HUES48 (cell line): Measurements from ENCODE around the gene POLD2.
"Not testable (repeated sequence)": the region's sequence is repeated elsewhere in the genome, so short reads cannot be mapped to it uniquely, and the experiment has no call there.

ENCODE experiments used
- H3K27ac ChIP-seq: one replicate; pipeline ENCODE4 v1.7.0; 2013; ENCODE audit warnings: low read depth, low read length, inconsistent platforms
- H3K27me3 ChIP-seq: 2 replicates; pipeline ENCODE4 v1.6.1; 2013; ENCODE audit warnings: mild to moderate bottlenecking, low read length; ENCODE audit not compliant: control insufficient read depth, insufficient read depth
- H3K36me3 ChIP-seq: 2 replicates; pipeline ENCODE4 v1.6.1; 2013; ENCODE audit warnings: low read length; ENCODE audit not compliant: control insufficient read depth, insufficient read depth
- H3K4me1 ChIP-seq: 2 replicates; pipeline ENCODE4 v1.6.1; 2013; ENCODE audit warnings: mild to moderate bottlenecking, low read length; ENCODE audit not compliant: control insufficient read depth, insufficient read depth
- H3K4me3 ChIP-seq: 2 replicates; pipeline ENCODE4 v1.5.1; 2013; ENCODE audit warnings: mild to moderate bottlenecking, low read depth, low read length
- H3K9ac ChIP-seq: 2 replicates; pipeline ENCODE4 v1.6.1; 2013; ENCODE audit warnings: mild to moderate bottlenecking, low read depth, low read length, moderate library complexity
- H3K9me3 ChIP-seq: 2 replicates; pipeline ENCODE4 v1.6.1; 2013; ENCODE audit warnings: low read length; ENCODE audit not compliant: control insufficient read depth, insufficient read depth

Gene POLD2

DNA sequence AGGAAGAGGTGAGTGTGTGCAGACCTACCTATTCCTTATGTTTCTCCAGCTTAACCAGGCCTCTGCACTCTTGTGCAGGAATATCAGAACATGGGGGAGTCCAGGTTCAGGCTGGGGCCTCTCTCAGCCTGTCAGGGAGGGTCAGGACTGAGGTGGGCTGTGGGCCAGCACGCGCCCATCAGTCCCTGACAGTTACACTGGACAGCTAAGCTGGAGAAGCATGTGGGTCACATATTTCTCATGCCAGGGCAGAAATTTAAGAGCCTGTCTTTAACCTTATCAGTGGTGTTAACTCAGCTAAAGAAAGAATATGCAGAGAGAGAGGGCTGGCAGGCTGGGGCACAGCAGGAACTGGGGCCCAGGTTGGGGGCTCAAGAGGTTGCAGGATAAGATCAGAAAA lies 8.7 kb upstream of the POLD2 start:
- H3K36me3 ChIP-seq, result no peaks in the 10 kb centered on the region
- no peak overlapping the region for H3K27ac ChIP-seq
- 0 out of 2 replicates have a peak, but pooled peaks cover 3% of the 10 kb centered on the region for H3K27me3 ChIP-seq
- peaks cover 6% of the 10 kb centered on the region; the same call in 1 of the 2 replicates for H3K4me1 ChIP-seq
- no peaks in the 10 kb centered on the region for H3K9me3 ChIP-seq
- H3K4me3 ChIP-seq, result no peak overlapping the region
- H3K9ac ChIP-seq, result no peak overlapping the region

DNA sequence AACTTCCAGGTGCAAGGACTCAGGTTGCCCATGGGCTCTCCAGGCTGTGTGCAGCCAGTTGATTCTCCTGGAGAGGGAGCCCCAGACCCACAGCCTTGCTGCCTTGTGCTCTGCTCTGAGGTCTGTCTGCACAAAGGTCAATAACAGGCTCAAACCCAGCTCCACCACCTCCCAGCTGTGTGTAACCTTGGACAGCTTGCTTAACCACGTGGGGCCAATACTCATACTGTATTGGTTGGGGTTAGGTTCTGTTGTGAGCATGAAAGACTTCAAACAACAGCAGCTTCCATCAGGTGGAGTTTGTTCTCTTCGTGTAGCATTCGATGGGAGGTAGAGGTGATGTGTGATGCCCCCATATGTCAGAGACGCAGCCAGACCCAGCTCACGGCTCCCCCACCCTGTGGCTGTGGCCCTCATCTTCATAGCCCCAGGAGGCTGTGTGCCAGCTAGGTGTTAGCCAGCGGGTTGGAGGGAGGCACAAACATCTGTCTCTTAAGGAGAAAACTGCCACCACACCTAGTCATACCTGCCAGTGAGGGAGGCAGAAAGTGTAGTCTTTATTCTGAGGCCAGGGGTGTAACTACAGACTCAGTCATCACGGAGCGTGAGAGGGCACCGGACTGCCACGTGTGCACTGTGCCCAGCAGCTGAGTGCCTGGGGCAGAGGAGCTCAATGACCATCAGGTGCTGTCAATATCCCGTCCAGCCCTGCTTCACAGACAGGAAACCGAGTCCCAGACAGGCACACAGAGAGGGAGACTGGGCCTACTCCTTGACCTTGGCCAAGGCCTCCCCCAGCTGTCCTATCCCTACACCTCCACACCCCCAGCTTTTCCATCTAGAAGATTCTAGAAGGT lies 8.1 kb upstream of the POLD2 start:
- Histone ChIP-seq H3K36me3 (no peaks in the 10 kb centered on the region), H3K27ac (no peak overlapping the region), H3K9ac (no peak overlapping the region), H3K4me3 (no peak overlapping the region), H3K9me3 (no peaks in the 10 kb centered on the region), H3K4me1 (peaks cover 6% of the 10 kb centered on the region; the same call in 1 of the 2 replicates), H3K27me3 (0 out of 2 replicates have a peak, but pooled peaks cover 3% of the 10 kb centered on the region)

DNA sequence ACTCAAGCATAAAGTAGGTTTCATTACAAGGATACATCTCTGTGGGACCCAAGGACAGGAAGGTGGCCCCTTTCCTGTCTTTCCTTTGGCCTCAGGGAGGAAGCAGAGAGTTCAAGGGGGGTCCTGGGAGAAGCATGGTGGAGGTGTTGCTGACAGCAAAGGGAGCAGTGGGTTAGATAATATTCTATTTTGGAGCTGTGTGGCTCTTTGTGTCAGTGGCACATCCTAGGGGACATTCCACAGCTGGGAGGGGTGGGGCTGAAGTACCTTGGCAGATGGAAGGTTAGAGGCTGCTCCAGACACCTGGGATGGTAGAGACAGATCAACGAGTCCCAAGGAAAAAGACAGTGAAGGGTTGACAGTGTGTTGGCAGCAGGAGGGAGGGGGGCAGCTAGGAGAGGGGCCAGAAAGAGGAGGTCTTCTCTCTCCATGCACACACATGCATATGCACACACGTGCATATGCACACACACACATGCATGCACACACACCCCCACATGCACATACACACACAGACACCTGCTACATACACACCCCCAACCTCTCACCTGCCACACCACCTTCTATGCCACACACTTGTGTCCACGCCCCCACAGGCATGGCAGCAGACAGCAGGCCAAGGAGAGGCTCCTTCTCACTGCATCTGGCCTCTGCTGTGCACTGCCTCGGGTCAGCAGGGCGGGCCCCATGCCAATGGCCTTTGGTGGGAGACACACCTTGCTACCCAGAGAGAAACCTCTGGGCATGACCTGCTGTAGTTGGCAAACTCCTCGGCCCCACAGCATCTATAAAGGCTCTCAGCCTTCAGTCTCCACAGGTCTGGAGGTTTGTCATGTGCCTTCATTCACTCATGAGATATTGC lies 5.6 kb upstream of the POLD2 start:
- Histone ChIP-seq H3K9me3 (no peaks in the 10 kb centered on the region), H3K9ac (no peak overlapping the region), H3K4me1 (peaks cover 6% of the 10 kb centered on the region; the same call in 1 of the 2 replicates)

DNA sequence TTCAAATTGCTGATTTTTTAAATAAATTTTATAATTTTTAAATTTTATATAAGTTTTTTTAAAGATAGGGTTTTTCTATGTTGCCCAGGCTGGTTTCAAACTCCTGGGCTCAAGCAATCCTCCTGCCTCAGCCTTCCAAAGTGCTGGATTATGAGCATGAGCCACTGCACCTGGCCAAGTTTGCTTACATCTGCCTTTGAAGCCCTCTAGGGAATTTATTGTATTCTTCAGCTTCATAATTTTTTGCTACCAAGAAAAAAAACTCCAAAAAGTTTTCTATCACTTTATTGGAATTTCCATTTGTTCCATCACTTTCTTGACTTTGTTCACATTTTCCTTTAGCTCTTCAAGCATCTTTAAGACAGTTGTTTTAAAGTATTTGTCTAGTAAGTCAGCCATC lies 3.8 kb upstream of the POLD2 start:
- H3K4me1 ChIP-seq, result no peaks in the 10 kb centered on the region; the same call in 1 of the 2 replicates
- H3K9me3 ChIP-seq, result no peaks in the 10 kb centered on the region
- no peaks in the 10 kb centered on the region for H3K36me3 ChIP-seq
- H3K4me3 ChIP-seq, result no peak overlapping the region
- H3K27ac ChIP-seq, result no peak overlapping the region
- peaks cover 5% of the 10 kb centered on the region for H3K27me3 ChIP-seq
- H3K9ac ChIP-seq, result no peak overlapping the region

More for the DNA sequence above, 5.6 kb upstream of the POLD2 start:
- H3K27ac ChIP-seq, result no peak overlapping the region
- H3K36me3 ChIP-seq, result no peaks in the 10 kb centered on the region
- H3K27me3 ChIP-seq, result peaks cover 5% of the 10 kb centered on the region
- no peak overlapping the region for H3K4me3 ChIP-seq

DNA sequence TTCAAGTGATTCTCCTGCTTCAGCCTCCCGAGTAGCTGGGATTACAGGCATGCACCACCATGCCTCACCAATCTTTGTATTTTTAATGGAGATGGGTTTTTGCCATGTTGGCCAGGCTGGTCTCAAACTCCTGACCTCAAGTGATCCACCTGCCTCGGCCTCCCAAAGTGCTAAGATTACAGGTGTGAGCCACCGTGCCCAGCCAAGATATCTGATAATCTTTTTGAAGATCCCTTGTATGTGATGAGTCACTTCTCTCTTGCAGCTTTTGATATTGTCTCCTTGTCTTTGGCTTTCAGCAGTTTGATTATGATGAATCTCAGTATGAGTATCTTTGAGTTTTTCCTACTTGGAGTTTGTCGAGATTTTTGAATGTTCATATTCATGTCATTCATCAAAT lies 3.2 kb upstream of the POLD2 start:
- H3K36me3 ChIP-seq, H3K9me3 ChIP-seq, H3K27ac ChIP-seq, H3K27me3 ChIP-seq, H3K4me1 ChIP-seq, H3K9ac ChIP-seq, H3K4me3 ChIP-seq: not testable (repeated sequence)

DNA sequence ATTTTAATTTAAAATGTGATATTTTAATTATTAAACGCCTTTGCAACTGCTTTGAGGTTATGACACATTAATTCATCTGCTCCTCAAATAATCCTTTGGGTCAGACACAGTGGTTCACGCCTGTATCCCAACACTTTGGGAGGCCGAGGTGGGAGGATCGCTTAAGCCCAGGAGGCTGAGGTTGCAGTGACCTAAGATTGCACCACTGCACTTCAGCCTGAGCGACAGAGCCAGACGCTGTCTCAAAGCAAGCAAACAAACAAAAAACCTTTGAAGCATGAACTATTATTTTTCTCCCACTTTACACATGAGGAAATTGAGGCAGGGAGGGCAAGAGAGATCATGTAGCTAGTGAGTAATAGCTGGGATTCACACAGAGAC lies 1.5 kb upstream of the POLD2 start:
- Histone ChIP-seq H3K9ac (no peak overlapping the region), H3K36me3 (peaks cover 23% of the 10 kb centered on the region), H3K27me3 (peaks cover 5% of the 10 kb centered on the region), H3K27ac (no peak overlapping the region), H3K4me3 (no peak overlapping the region), H3K9me3 (no peaks in the 10 kb centered on the region), H3K4me1 (no peaks in the 10 kb centered on the region; the same call in 1 of the 2 replicates)

DNA sequence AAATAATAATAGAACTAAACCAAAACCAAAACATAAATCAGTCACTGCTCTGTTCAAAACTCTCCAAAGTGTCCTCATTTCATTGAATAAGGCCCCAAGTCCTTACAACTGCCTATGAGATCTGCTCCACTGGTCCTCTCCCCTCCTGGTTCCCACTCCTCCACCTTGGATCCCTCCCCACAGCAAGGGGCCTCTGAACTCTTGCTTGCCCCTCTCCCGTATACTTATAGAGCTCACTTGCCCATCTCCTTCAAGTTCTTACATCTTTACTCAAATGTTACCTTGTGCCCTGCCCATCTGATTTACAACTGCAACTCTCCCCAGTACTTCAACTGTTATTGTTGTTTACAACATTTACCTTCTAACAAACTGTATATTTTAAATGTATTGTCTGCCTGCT lies 819 bp downstream of the POLD2 start:
- no peaks in the 10 kb centered on the region; the same call in 1 of the 2 replicates for H3K4me1 ChIP-seq
- peak overlapping the region; percentile 52 for H3K27ac ChIP-seq
- H3K27me3 ChIP-seq, result peaks cover 5% of the 10 kb centered on the region
- H3K9ac ChIP-seq, result peak overlapping the region; percentile 84
- H3K36me3 ChIP-seq, result peaks cover 43% of the 10 kb centered on the region
- peak overlapping the region; percentile 94 for H3K4me3 ChIP-seq
- no peaks in the 10 kb centered on the region for H3K9me3 ChIP-seq

DNA sequence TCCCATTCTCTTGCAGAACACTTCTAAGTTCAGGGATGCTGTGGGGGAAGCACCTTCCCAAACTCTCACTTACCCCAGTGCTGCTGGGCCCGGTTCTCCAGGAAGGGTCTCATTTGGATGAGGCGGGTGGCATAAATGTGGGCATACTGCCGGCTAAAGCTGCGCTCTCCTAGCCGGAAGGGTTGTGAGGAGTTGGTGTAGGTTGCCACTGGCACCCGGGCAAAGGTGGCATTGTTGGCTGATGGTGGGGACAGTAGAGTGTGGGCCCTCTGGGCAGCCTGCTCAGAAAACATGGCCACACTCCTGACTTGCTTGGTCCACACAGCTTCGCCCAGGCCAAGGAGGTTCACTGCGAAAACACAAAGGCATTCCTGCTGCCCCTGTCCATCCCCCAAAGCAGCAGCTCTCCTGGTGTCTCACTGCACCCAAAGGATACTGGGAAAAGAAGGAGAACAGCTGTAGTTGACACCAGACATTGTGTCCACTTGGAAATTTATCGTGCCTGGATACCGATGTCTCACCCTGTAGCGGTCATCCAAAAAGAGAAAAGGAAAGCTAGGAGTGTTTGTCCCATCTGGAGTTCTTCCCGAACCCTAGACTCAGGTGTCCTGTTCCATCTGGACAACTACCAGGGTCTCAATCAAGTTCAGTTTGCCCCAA lies 1.5 kb downstream of the POLD2 start:
- Histone ChIP-seq H3K4me3 (0 out of 2 replicates have a peak overlapping the region, but pooled peaks have one; percentile 94), H3K36me3 (peaks cover 49% of the 10 kb centered on the region), H3K27me3 (peaks cover 5% of the 10 kb centered on the region), H3K27ac (no peak overlapping the region), H3K9ac (no peak overlapping the region), H3K9me3 (no peaks in the 10 kb centered on the region), H3K4me1 (no peaks in the 10 kb centered on the region; the same call in 1 of the 2 replicates)

DNA sequence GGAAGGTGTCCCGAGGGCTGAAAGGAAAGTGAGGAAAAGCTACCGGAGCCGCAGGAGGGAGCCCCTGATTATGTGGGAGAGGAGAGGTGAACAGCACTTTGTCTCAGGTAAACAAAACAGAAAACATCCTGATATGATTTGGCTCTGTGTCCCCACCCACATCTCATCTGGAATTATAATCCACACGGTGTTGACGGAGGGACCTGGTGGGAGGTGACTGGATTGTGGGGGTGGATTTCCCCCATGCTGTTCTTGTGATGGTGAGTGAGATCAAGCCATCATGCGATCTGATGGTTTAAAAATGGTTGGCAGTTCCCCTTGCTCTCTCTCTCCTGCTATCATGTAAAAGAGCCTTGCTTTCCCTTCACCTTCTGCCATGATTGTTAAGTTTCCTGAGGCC lies 3.0 kb downstream of the POLD2 start:
- H3K36me3 ChIP-seq, result peaks cover 64% of the 10 kb centered on the region
- no peaks in the 10 kb centered on the region; the same call in 1 of the 2 replicates for H3K4me1 ChIP-seq
- no peak overlapping the region for H3K27ac ChIP-seq
- H3K27me3 ChIP-seq, result peaks cover 5% of the 10 kb centered on the region
- no peak overlapping the region for H3K9ac ChIP-seq
- H3K4me3 ChIP-seq, result no peak overlapping the region
- H3K9me3 ChIP-seq, result no peaks in the 10 kb centered on the region

DNA sequence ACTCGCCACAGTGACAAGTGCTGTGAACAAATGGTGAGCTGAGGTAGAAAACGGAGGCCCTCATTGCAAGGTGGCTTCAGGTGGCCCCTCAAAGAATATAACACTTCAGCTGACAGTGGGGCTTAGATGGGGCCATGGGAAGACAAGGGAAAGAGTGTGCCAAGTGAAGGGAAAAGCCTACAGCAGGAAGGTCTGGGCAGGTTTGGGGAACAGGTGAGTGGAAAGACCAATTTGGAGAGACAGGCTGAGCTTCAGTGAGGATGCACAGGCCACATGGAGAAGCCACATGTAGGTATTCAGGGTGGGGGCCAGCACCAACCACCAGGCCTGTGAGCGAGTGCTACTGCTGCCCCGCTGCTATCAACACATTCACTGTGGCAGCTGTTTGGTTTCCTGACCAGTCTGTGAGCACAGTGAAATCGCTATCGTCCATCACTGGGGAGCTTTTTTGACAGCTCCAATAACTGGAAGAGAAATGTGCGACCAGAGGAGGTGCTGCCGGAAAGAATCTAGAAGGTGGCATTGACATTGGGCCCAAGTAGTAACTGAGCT lies 3.4 kb downstream of the POLD2 start:
- peaks cover 69% of the 10 kb centered on the region for H3K36me3 ChIP-seq
- H3K4me1 ChIP-seq, result no peaks in the 10 kb centered on the region; the same call in 1 of the 2 replicates
- H3K9me3 ChIP-seq, result no peaks in the 10 kb centered on the region
- H3K27me3 ChIP-seq, result peaks cover 3% of the 10 kb centered on the region; the same call in 1 of the 2 replicates
- H3K9ac ChIP-seq, result no peak overlapping the region
- no peak overlapping the region for H3K27ac ChIP-seq
- H3K4me3 ChIP-seq, result no peak overlapping the region
